Pons (tissue), 1 donor: ENCODE data around the gene SLC12A4.
"Not testable (repeated sequence)": the region's sequence is repeated elsewhere in the genome, so short reads cannot be mapped to it uniquely, and the experiment has no call there.

Experiments
- DNase-seq: peaks from one replicate; pipeline ENCODE4 v3.0.0-alpha.2; 2016; ENCODE audit warnings: low spot score

Gene SLC12A4

DNA sequence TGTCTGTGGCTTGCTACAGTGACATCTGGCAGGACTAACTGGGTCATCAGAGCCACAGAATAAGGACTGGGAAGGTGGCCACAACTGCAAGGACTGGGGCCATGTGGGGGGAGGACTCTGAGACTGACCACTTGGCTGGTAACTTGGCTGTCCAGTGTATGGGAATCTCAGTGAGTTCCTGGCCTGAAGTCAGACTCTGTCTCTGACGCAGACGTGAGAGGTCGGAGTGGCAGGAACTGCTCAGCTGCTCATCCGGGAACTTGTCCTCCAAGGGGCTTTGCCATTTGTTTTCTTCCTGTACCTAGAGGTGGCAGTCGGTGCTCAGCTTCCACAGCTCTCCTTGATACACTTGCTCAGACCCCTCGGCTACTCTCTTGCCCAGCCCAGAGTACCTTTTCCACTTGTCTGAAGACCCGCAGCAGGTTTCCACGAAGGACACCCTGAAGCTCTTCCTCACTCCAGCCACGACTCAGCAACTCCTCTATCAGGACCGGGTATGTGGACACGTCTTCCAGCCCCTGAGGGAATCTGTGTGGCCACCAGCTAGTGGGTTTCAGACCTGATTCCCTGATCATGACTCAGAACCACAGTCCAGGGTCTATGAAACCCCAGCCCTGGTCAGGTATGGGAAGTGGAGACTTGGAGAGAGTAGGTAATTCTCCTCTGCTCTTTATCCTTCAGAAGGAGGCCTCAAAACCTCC lies 19.2 kb upstream of the SLC12A4 start:
- no peak for DNase-seq

DNA sequence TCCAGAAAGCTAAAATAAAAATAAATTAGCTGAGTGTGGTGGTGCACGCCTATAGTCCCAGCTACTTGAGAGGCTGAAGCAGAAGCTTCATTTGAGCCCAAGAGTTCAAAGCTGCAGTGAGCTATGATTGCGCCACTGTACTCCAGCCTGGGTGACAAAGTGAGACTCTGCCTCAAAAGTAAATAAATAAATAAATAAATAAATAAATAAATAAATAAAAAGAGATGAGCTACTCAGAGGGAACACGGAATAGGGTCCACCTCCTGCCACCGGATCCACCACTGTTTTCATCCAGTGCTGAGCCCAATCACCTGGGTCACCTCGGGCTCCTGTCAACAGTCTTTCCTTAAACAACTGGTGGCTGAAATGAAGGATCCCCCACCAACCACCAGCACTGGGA lies 18.5 kb upstream of the SLC12A4 start:
- no peak for DNase-seq

DNA sequence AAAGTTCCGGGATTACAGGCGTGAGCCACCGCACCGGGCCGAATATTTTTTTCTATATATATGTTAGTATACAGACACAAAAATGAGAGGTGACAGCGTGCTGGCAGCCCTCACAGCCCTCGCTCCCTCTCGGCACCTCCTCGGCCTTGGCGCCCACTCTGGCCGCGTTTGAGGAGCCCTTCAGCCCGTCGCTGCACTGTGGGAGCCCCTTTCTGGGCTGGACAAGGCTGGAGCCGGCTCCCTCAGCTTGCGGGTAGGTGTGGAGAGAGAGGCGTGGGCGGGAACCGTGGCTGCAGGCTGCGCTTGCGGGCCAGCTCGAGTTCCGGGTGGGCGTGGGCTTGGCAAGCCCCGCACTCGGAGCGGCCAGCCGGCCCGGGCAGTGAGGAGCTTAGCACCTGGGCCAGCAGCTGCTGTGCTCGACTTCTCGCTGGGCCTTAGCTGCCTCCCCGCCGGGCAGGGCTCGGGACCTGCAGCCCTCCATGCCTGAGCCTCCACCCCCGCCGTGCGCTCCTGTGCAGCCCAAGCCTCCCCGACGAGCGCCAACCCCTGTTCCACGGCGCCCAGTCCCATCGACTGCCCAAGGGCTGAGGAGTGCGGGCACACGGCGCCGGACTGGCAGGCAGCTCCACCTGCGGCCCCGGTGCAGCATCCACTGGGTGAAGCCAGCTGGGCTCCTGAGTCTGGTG lies 13.7 kb upstream of the SLC12A4 start:
- no peak for DNase-seq

DNA sequence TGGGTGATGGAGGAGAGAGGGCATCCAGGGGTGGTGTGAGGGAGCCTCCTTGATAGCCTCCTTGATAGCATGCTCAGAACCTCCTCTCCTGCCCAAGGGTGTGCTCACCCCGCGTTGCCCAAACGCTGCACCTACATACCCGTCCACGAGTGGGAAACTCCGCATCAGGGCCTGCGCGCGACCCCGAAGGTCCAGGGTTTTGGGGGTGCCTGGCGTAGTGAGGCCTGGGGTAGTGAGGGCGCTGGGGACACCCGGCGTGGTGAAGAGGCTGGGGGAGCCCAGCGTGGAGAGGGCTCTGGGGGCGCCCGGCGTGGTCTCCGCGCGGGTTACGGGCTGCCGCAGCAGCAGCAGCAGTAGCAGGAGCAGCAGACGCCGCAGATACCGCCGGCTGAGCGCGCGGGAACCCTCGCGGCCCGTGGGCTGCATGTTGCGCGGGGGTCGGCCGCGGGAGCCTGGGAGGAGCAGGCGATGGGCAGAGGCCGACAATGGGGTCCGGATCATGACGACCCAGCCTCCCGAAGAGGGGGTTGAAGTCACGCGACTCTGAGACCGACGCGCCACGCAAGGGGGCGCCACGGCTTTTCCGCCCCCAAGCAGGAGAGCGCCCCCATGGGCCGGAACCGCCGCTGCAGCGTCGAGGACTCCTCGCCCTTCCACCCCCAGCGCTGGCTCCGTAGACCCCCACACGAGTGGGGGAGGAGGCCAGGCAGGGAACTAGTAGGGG lies 11.7 kb upstream of the SLC12A4 start, which contains the start of gene DPEP3:
Gene DPEP3 (minus strand): TSS at position 545 of the 724 bp plus-strand sequence. CDS start 119 bp downstream, at position 426.
- DNase-seq = no peak

DNA sequence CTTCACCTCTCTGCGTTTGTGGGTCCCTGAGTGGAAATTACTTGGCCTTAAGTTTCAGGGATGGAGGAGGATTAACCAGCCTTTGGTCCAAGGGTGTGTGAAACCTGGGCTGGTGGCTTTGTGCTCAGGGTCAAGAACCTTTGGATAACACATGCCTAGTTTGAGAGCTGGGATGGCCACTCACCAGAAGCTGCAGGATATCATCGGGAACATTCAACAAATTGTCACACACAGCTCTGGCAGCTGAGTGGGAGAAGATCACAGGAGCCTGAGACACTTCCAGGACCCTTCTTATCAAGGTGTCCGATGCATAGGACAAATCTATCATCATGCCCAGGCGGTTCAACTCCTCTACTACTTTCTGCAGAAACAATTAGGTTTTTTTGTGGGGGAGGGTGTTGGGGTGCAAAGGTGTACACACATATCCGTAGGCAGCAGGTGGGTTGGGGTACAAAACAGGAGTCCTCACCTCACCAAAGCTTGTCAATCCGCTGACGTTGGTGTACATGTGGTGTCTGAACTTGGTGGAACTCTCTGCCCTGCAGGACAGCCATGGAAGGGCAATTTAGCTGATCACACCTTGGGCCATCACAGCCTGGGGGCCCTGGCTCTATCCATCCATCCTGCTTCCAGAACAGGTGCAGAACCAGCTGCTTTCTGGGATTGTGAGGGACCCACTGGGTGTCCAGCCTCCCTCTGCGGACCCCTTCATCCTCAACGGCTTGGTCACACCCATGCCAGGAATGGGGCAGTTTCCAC lies 9.2 kb upstream of the SLC12A4 start:
- DNase-seq = no peak

DNA sequence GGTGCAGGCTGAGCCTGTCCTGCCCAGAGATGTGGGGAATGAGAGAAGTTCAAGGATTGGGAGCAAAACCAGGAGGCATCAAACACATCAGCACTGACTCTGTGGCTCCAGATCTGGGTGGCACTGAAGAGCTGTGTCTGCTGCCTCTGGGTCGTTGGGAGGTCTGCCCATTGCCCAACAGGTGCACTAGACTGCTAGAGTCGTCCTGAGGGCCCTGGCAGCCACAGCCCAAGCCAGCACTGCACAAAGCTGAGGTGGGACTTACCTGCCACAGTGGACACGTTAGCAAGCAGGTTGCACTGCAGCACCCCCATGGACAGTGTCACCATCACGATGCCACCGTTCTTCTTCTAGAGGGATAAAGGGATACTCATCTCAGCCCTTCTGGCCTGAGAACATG lies 8.6 kb upstream of the SLC12A4 start:
- no peak for DNase-seq

DNA sequence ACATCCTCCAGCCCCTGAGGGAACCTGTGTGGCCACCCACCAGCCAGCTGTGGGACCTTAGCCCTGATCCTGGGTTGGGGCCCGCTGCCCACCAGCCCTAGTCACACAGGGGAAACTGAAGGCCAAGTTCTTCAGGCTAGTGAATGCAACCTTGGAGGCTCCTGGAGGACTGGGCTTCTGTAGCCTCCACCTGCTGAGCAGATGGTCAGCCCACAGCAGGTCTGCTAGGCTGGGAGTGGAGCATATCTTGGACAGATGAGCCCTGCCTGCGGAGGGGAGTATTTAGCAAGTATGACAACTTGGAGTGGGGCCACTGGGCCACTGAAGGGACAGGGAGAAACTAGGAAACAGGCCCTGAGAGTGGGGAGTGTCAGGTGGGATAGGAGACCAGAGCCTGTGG lies 7.8 kb upstream of the SLC12A4 start:
- DNase-seq = no peak

DNA sequence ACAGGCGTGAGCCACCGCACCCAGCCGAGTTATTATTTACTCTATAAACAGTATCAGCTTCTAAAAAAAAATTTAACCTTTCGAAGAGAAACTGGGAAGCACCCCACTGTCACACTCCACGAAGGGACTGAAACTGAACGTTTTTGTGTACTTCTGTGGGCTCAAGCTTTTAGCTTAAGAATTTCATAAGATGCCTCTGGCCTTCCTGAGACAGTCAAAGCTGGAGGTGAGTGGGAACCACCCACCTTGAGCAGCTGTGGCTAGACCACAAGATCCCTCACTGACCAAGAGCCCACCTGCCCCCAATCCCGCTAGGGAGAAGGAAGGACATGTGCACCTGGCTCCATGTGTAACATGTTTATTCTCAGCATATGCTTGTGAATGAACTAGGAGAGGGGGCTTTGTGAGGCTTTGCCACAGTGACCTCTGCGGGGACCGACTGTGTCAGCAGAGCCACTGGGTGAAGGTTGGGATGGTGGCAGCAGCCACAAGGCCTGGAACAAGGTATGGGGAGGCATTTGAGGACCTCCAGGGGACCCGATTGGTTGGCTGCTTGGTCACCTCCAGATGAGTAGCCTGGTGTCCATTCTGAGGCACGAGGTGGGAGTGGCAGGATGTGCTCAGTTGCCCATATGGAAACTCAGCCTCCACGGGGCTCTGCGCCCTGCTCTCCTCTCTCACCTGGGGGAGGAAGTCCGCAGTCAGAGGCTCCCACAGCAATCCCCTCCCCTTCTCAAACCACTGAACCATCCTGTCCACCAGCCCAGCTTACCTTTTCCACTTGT lies 7.1 kb upstream of the SLC12A4 start:
- no peak for DNase-seq

DNA sequence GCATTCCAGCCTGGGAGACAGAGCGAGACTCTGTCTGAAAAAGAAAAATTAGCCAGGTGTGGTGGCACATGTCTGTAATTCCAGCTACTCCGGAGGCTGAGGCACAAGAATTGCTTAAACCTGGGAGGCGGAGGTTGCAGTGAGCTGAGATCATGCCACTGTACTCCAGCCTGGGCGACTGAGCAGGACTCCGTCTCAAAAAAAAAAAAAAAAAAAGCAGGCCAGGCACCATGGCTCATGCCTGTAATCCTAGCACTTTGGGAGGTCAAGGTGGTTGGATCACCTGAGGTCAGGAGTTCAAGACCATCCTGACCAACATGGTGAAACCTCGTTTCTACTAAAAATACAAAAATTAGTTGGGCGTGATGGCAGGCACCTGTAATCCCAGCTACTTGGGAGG lies 3.8 kb upstream of the SLC12A4 start:
- not testable (repeated sequence) for DNase-seq

DNA sequence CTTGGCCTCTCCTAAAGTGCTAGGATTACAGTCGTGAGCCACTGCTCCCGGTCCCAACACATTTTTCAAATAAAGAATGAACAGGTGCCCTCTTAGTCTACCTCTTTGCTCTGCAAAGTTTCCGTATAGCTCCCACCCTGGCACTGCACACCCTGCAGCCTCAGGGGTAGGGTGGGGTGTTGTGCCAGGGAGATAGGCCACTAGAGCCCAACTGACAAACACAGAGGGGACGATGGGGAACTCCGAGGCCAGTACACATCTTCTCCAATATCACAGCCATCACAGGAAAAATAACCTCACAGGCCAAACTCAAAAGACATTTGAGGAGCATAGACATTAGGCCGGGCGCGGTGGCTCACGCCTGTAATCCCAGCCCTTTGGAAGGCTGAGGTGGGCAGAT lies 2.7 kb upstream of the SLC12A4 start:
- DNase-seq = no peak

DNA sequence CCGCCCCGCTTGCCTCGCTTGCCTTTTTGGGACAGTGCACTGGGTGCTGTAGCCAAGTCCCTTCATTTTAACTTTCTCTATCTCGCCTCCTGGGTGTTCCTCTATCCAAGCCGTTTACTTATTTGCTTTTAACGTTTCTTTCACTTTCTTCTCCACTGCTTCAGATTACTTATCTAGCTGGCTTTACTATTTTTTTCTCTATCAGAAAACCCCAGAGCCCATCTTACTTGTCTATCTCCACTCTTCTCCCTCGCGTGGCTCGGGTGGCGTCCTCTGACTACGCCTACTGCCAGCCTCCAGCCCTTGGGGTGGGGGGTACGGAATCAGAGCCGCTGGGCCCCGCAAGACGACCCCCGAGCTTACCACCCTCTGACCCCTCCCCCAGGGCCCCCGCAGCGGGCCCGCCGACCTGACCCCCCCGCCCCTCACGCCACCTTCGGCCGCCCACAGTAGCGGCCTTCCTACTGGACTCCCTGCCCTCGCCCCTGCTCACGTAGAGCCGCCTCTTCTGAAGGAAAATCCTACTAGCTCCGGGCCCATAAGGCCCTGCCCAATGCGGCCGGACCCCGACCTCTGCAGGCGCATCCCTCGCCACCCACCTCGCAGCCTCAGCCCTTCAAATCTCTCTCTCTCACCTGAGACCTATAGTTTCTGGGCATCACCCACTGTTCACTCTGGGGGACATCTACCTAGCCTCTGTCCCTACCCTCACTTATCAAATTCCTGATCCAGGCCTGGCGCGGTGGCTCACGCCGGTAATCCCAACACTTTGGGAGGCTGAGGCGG lies 1.0 kb upstream of the SLC12A4 start:
- no peak for DNase-seq

DNA sequence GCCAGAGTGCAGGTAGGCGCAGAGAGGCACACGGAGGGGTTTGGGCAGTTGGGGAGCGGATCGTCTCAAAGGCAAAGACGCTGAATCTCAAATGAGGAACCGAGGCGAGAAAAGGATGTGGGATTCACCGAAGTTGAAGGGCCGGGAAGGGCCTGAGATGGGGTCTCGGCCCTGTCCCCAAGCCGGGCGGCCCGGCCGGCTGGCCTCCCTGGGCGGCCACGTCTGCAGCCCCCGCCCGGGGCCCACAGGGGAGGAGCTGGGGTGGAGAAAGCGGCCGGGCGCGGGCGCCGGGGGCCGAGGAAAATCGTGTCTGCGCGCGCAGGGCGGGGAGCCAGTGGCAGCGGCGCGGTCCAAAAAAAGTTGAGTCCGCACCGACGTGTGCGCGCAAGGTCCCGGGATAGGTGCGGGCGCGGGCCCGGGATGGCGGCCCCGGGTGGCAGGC lies 458 bp downstream of the SLC12A4 start:
- no peak for DNase-seq

DNA sequence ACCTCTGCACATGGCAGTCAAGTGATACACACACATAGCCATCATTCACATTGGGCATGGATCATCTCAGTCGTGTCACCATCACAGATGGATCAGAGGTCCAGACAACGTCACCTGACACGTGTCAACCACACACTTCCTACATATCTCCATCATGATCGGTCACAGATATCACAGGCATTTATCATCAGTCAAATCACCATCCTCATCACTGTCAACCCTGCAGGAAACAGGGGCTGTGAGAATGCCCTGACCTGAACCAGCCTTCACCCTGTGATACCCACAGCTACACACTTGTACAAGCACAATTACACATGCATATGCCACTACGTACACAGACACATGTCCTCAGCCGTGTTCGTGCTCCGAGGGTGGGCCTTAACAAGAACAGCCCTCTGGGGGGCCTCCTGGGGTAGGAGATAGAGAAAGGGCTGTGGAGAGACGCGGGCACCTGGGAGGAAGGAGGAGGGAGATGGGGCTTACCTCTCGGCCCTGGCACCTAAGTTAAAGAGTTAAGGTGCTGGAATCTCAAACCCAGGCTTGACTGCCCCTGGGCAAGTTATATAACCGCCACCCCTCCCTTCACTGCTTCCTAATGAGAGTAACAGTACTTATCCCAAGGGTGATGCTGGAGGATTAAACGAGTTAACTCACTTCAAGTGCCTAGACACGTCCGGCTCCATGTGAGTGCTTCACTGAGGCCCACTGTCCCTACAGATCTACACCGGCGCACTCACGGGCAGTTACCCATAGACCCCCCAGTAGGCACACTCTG lies 1.1 kb downstream of the SLC12A4 start:
- DNase-seq = no peak

DNA sequence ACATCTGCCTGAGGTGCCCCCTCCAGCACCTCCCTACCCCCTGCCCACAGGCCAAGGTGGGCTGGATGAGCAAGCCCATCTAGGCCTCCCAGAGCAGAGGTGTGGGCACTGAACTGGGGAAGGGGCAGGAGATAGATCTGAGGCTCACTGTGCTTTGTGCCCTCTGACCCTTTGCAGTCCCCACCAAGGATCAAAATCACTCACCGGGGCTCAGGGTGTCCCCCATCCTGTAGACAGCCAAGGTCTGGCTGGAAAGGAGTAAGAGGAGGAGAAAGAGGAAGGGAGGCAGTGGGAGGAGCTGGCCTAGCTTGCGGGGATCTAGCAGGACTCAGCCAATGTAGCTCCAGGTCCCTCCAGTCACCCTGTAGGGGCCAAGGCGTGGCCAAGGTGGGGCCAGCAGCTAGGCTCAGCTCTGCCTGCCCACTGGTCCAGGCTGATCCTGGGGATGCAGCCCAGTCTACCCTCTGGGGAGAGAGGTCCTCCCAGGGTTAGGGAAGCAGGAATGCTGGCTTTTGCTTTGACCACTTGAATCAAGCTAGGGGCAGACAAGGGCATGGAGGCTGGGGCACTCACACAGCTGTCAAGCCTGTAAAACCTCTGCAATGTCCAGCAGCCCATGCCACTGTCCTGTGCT lies 1.8 kb downstream of the SLC12A4 start:
- DNase-seq = no peak

DNA sequence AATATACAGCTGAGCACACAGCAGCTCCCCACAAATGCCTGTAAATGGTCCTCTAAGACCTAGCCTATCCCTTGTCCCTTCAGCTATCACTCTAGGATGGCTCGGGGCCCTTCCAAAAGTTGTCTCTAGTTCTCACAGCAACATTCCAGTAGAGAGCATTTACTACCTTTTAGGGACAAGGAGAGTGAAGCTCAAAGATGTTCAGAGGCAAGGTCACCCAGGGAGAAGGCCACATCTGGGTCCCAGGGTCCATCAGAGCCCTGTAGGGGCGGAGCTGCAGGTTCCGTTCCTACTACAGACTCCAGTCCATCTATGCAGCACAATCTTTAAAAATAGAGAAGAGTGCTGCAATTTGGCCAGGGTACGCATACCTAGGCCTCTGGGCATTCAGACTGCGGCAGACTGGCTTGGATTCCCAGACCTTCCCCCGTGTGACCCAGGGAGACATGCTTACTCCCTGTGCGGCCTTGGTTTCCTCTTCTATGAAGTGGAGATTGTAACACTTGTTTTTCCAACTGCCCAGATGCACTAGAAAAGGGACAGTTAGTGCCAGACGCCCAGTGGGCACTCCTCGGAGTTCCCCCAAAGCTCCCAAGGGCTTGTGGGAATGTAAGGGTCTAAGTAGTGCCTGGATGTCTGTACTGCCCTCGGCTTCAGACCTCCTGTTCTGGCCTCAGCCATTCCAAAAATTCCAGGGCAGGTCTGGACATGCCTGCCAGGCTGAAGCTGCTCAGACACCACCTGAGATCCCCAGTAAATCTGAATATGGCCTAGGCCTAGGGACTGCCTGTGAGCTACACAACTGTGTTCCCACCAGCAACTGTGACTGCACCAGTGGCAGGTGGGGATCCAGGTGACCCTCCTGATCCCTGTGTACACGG lies 2.5 kb downstream of the SLC12A4 start:
- DNase-seq = no peak

DNA sequence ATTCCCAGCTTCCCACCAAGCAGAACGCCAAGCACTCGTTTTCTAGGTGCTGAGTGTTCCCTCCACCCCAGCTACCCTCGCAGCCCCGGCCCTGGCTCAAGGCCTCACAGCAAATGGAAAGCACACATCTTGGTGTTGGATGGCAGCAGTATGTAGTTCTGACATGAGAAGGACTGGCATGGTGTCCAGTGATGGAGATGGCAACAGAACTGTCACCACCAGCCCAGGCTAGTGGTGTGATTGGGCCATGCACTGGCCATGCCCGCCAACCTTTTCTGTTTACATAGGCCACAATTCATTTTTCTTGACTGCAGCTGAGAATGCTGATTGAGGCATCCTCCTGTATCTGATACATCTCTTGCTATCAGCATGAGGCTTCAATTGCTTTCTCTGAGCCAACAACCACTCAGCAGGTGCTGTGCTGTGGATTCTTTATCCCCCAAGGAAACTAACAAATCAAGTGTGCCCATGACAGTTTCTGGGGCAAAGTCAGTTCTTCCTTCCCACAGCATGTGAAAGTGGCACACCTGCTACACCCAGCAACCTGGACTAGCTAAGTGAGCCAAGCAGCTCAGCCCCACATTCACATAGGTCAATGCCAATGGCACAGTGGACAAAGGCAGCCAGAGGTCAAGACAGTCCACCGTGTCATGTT lies 3.8 kb downstream of the SLC12A4 start:
- no peak for DNase-seq

DNA sequence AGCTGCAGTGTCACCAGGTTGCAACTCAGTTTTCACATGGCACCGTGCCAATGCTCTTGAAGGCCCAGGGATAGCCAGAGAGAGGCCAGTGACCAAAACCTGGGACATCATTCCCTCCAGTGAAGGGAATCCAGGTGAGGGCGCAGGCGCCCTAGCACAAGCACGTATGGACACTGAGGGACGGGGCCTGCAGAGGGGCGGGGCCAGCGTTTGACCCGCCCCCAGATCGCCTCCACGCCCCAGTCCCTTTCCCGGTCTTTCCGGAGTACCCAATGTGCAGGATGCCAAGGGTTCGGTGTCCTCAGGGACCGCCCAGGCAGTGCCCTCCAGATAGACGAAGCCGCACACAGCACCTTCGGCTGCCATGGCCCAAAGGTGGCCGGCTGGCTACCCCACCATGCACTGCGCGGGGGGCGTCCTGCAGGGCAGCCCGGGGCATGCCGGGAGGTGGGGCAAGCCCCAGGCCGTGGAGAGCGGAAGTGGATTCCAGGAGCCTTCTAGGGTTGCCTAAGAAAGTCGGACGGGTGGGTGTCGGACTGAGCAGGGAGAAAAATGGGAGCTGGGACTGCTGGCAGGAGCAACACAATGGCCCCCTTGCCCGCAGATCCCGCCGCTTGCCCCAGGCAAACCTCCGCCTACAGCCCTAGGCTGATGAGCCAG lies 4.6 kb downstream of the SLC12A4 start:
- DNase-seq = no peak
